HCT116 (cell line): Measurements from ENCODE around the gene ABCD1. TPM values are rescaled to one million over a fixed set of nuclear protein-coding genes. Genes with fewer than 3 reads are reported as not detected.
"Not testable (repeated sequence)": the region's sequence is repeated elsewhere in the genome, so short reads cannot be mapped to it uniquely, and the experiment has no call there.

Experiments
- ATAC-seq: fragments of 200-7000 bp; cut with Tn5 transposase; 2 replicates; pipeline ENCODE4 v1.9.1; 2020; ENCODE audit warnings: mild to moderate bottlenecking, moderate library complexity
- BruUV-seq: library from RNA; stranded (reverse); fragments of 400-500 nt; replicated peaks from 2 replicates; lab custom pipeline; 2021; lab: Mats Ljungman, UMichigan
- CTCF ChIA-PET: fragments of 300-600 bp; sonication (Branson Sonifier 250); formaldehyde crosslinking; loops from one replicate; lab custom pipeline; 2021; ENCODE audit warnings: antibody characterized with exemption; lab: Charles Lee
- POLR2A ChIA-PET: fragments of 300-600, 350-600 bp; sonication (Branson Sonifier 250); formaldehyde crosslinking; loops from one replicate; lab custom pipeline; 2021; ENCODE audit warnings: antibody characterized with exemption; lab: Charles Lee
- RAD21 ChIA-PET, 2 experiments: fragments of 300-600 bp; sonication (Branson Sonifier 250); formaldehyde crosslinking; loops; one replicate each; lab custom pipeline; 2023; ENCODE audit warnings: low total read pairs in 2 of 2; ENCODE audit not compliant: uncharacterized antibody in 2 of 2, unreplicated experiment in 2 of 2, low non-redundant PET in 1 of 2; lab: Charles Lee
- DNase-seq: peaks from one replicate; pipeline ENCODE4 v3.0.0-alpha.2; 2010; ENCODE audit warnings: low read depth, low spot score
- H2AFZ ChIP-seq: fragments of 200-600 bp; shearing (Covaris generic), sonication (generic); 2 replicates; pipeline ENCODE4 v1.6.1; 2017; ENCODE audit warnings: low read depth, mixed run types, mixed read lengths, antibody characterized with exemption, low read length; ENCODE audit not compliant: poor library complexity, severe bottlenecking
- H3K27ac ChIP-seq: 2 replicates; pipeline ENCODE4 v1.5.1; 2012; ENCODE audit warnings: low read depth, low read length
- H3K27me3 ChIP-seq: fragments of 200-600 bp; sonication (generic); 2 replicates; pipeline ENCODE4 v1.6.1; 2016; ENCODE audit warnings: mixed run types, low read length, mixed read lengths; ENCODE audit not compliant: insufficient read depth
- H3K36me3 ChIP-seq, 2 experiments: fragments of 200-500 bp in 1 of 2; fragments of 200-600 bp in 1 of 2; sonication (Bioruptor generic) in 1 of 2; sonication (generic) in 1 of 2; 2 replicates each; pipeline versions ENCODE4 v1.5.1 to v1.6.1; 2014 to 2016; ENCODE audit warnings: low read length in 2 of 2, inconsistent platforms in 1 of 2, mixed read lengths in 1 of 2, mixed run types in 1 of 2; ENCODE audit not compliant: insufficient read depth in 2 of 2, control insufficient read depth in 1 of 2
- H3K4me1 ChIP-seq, 2 experiments: fragments of 200-600 bp in 1 of 2; sonication (generic) in 1 of 2; 2 replicates each; pipeline versions ENCODE4 v1.5.1 to v1.6.1; 2012 to 2017; ENCODE audit warnings: low read length in 2 of 2, inconsistent platforms in 1 of 2, mild to moderate bottlenecking in 1 of 2, mixed read lengths in 1 of 2, mixed run types in 1 of 2, moderate library complexity in 1 of 2; ENCODE audit not compliant: insufficient read depth in 2 of 2, control insufficient read depth in 1 of 2
- H3K4me2 ChIP-seq: fragments of 200-600 bp; sonication (generic); 2 replicates; pipeline ENCODE4 v1.6.1; 2017; ENCODE audit warnings: mixed run types, low read length, mixed read lengths
- H3K4me3 ChIP-seq, 2 experiments: fragments of 200-600 bp in 1 of 2; sonication (generic) in 1 of 2; replicated peaks in 1 of 2; 2 replicates each; pipeline ENCODE4 v1.5.1; 2011 to 2016; ENCODE audit warnings: low read length in 2 of 2, control low read depth in 1 of 2, low read depth in 1 of 2, mild to moderate bottlenecking in 1 of 2, mixed read lengths in 1 of 2, mixed run types in 1 of 2
- H3K79me2 ChIP-seq: fragments of 200-600 bp; sonication (generic); 2 replicates; pipeline ENCODE4 v1.6.1; 2017; ENCODE audit warnings: mild to moderate bottlenecking, mixed run types, low read length, moderate library complexity, mixed read lengths; ENCODE audit not compliant: insufficient read depth
- H3K9ac ChIP-seq: fragments of 200-600 bp; sonication (generic); 2 replicates; pipeline ENCODE4 v1.6.1; 2016; ENCODE audit warnings: low read length, mixed read lengths
- H3K9me2 ChIP-seq: fragments of 200-600 bp; sonication (generic), shearing (Covaris generic); 2 replicates; pipeline ENCODE4 v1.6.1; 2017; ENCODE audit warnings: mixed run types, mild to moderate bottlenecking, moderate library complexity; ENCODE audit not compliant: insufficient read depth
- H3K9me3 ChIP-seq, 2 experiments: fragments of 200-500 bp in 1 of 2; fragments of 200-600 bp in 1 of 2; sonication (Bioruptor generic) in 1 of 2; sonication (generic) in 1 of 2; 2 replicates each; pipeline ENCODE4 v1.6.1; 2014 to 2017; ENCODE audit warnings: low read length in 2 of 2, mixed read lengths in 2 of 2, inconsistent platforms in 1 of 2, low read depth in 1 of 2, mild to moderate bottlenecking in 1 of 2, mixed run types in 1 of 2, moderate library complexity in 1 of 2; ENCODE audit not compliant: control insufficient read depth in 1 of 2, insufficient read depth in 1 of 2
- H4K20me1 ChIP-seq: fragments of 200-600 bp; sonication (generic), shearing (Covaris generic); 2 replicates; pipeline ENCODE4 v1.6.1; 2017; ENCODE audit warnings: mixed run types, mild to moderate bottlenecking, moderate library complexity; ENCODE audit not compliant: insufficient read depth
- CBX3 ChIP-seq: IDR thresholded peaks from 2 replicates; pipeline ENCODE4 v1.6.1; 2012; ENCODE audit warnings: low read depth
- EGR1 ChIP-seq: IDR thresholded peaks from 2 replicates; pipeline ENCODE4 v1.6.1; 2012; ENCODE audit warnings: low read depth
- EZH2phosphoT487 ChIP-seq: fragments of 200-600 bp; IDR thresholded peaks from 2 replicates; pipeline ENCODE4 v1.6.1; 2018; ENCODE audit warnings: antibody characterized with exemption, borderline replicate concordance
- POLR2AphosphoS5 ChIP-seq: IDR thresholded peaks from 2 replicates; pipeline ENCODE4 v1.6.1; 2011; ENCODE audit warnings: mild to moderate bottlenecking, low read depth, low read length, moderate library complexity
- SRF ChIP-seq: IDR thresholded peaks from 2 replicates; pipeline ENCODE4 v1.6.1; 2012; ENCODE audit warnings: low read depth
- TCF7L2 ChIP-seq: IDR thresholded peaks from 2 replicates; pipeline ENCODE4 v1.7.0; 2011; ENCODE audit warnings: borderline replicate concordance, inconsistent platforms; ENCODE audit not compliant: insufficient read depth, insufficient read length; ENCODE audit errors: extremely low read depth
- intact Hi-C: fragments of 100-400 bp; cut with micrococcal nuclease; formaldehyde crosslinking; loops from 2 replicates; pipeline ENCODE4 v1.10.0; 2022
- total RNA-seq: library from RNA; stranded (reverse); gene quantifications from one replicate; pipeline ENCODE4 v1.2.1, GENCODE V29; 2021; ENCODE audit not compliant: unreplicated experiment
- TF ChIP-seq, protein P1 (sequence below), 3 experiments: fragments of 200-600 bp in 1 of 3; sonication (generic) in 1 of 3; IDR thresholded peaks in 2 of 3; conservative IDR thresholded peaks in 1 of 3; 2 replicates each; pipeline ENCODE4 v1.5.1; 2012 to 2017; ENCODE audit warnings: low read depth in 2 of 3, low read length in 2 of 3, antibody characterized with exemption in 1 of 3, borderline replicate concordance in 1 of 3, control low read depth in 1 of 3, mild to moderate bottlenecking in 1 of 3, mixed read lengths in 1 of 3, mixed run types in 1 of 3, moderate library complexity in 1 of 3; ENCODE audit not compliant: insufficient read depth in 1 of 3

The ABCD1 gene
- total RNA-seq, 1 experiment from 2014 or later = 7.1 TPM

GRCh38 chrX:153689654-153690465 lies 34.8 kb upstream of the ABCD1 start:
- Histone ChIP-seq H3K27me3 (no peaks in the 10 kb centered on the region), H3K4me2 (peak overlapping the region; percentile 74), H3K4me3 (peak overlapping the region; percentile 49 to 55), H2AFZ (no peak overlapping the region), H3K9me3 (no peaks in the 10 kb centered on the region), H3K27ac (peak overlapping the region; percentile 52; the same call in 1 of the 2 replicates), H3K79me2 (peaks cover 22% of the 10 kb centered on the region), H3K9ac (peak overlapping the region; percentile 56), H3K4me1 (peaks cover 4 to 24% of the 10 kb centered on the region in 2 experiments; a peak in 3 of 4 replicates), H3K36me3 (no peaks in the 10 kb centered on the region), H3K9me2 (no peaks in the 10 kb centered on the region), H4K20me1 (no peaks in the 10 kb centered on the region)
- no peak for TF ChIP-seq SRF
- TF ChIP-seq, protein P1, sequence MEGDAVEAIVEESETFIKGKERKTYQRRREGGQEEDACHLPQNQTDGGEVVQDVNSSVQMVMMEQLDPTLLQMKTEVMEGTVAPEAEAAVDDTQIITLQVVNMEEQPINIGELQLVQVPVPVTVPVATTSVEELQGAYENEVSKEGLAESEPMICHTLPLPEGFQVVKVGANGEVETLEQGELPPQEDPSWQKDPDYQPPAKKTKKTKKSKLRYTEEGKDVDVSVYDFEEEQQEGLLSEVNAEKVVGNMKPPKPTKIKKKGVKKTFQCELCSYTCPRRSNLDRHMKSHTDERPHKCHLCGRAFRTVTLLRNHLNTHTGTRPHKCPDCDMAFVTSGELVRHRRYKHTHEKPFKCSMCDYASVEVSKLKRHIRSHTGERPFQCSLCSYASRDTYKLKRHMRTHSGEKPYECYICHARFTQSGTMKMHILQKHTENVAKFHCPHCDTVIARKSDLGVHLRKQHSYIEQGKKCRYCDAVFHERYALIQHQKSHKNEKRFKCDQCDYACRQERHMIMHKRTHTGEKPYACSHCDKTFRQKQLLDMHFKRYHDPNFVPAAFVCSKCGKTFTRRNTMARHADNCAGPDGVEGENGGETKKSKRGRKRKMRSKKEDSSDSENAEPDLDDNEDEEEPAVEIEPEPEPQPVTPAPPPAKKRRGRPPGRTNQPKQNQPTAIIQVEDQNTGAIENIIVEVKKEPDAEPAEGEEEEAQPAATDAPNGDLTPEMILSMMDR (IDR thresholded peaks at IDR 0.05 in 2 of 3, conservative IDR thresholded peaks at IDR 0.05 in 1 of 3; ENCODE audit: borderline replicate concordance in 1 of 3, insufficient read depth in 1 of 3, low read depth in 2 of 3, low read length in 2 of 3) = peak in 2 of 3 experiments; percentile 26 to 27; a peak in 3 of 6 replicates
- ChIA-PET CTCF (no interaction called here), RAD21 (no interaction called here), POLR2A (no interaction called here)
- intact Hi-C loops = no loop called here
- peak; percentile 49 for ATAC-seq
- DNase-seq = no peak
- no TSS peak for BruUV-seq

DNA sequence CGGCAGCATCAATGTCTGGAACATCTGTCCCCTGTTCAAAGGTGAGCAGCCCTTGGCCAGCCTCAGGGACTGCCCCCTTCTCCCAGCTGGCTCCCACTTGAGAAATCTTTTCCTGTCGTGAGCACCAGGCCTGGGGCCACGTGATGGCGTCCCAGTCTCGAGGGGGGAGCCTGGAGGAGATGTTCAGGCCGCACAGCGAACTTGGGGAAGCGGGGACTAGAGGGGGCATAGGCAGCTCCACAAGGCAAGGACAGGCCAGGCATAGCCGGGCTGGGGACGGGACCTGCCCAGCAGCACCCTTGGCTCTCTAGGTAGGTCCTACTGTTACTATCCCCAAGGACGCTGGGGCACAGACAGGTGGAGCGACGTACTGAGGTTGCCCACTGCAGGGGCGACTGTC lies 34.2 kb upstream of the ABCD1 start:
- Histone ChIP-seq H2AFZ (no peak overlapping the region), H3K9me3 (no peaks in the 10 kb centered on the region), H3K4me2 (peak overlapping the region; percentile 74), H3K4me1 (peaks cover 4 to 24% of the 10 kb centered on the region in 2 experiments; a peak in 3 of 4 replicates), H3K4me3 (no peak overlapping the region), H3K9me2 (no peaks in the 10 kb centered on the region), H3K79me2 (peaks cover 22% of the 10 kb centered on the region), H4K20me1 (no peaks in the 10 kb centered on the region), H3K27ac (no peak overlapping the region; the same call in 1 of the 2 replicates), H3K9ac (no peak overlapping the region), H3K36me3 (no peaks in the 10 kb centered on the region), H3K27me3 (no peaks in the 10 kb centered on the region)
- no peak for ATAC-seq
- TSS peak; percentile 38 for BruUV-seq
- ChIA-PET RAD21 (no interaction called here), CTCF (no interaction called here), POLR2A (no interaction called here)
- TF ChIP-seq POLR2AphosphoS5 (no peak), EZH2phosphoT487 (no peak), TCF7L2 (no peak), EGR1 (no peak), CBX3 (no peak)
- intact Hi-C loops = no loop called here
- no peak for DNase-seq

GRCh38 chrX:153691032-153691827 lies 33.4 kb upstream of the ABCD1 start:
- RAD21 ChIA-PET = not testable (repeated sequence)

More at GRCh38 chrX:153691032-153691827, 33.4 kb upstream of the ABCD1 start:
- POLR2A ChIA-PET, H3K9me2 ChIP-seq, H3K4me3 ChIP-seq, BruUV-seq, H3K36me3 ChIP-seq, H4K20me1 ChIP-seq, DNase-seq, intact Hi-C loops, H3K9ac ChIP-seq, H3K27ac ChIP-seq, H2AFZ ChIP-seq, CTCF ChIA-PET, H3K4me2 ChIP-seq, H3K27me3 ChIP-seq, ATAC-seq, H3K9me3 ChIP-seq: not testable (repeated sequence)
- peaks cover 22% of the 10 kb centered on the region for H3K79me2 ChIP-seq
- peaks cover 4 to 22% of the 10 kb centered on the region in 2 experiments; a peak in 3 of 4 replicates for H3K4me1 ChIP-seq
